GM10266 (cell line): ENCODE measurements around the gene CCDC57.

Experiments
- DNase-seq: peaks from one replicate; pipeline ENCODE4 v3.0.0; 2012; ENCODE audit errors: extremely low spot score
- CTCF ChIP-seq: IDR thresholded peaks from 2 replicates; pipeline ENCODE4 v1.5.1; 2012; ENCODE audit warnings: mild to moderate bottlenecking, low read depth; ENCODE audit not compliant: control insufficient read depth, insufficient read depth; ENCODE audit errors: missing control alignments

CCDC57 gene

GRCh38 chr17:82100502-82101298 is 111.9 kb downstream of the CCDC57 start:
- DNase-seq: no peak
- TF ChIP-seq CTCF: no peak

GRCh38 chr17:82098939-82099763 is 113.5 kb downstream of the CCDC57 start:
- TF ChIP-seq CTCF: no peak

GRCh38 chr17:82098169-82098938 is 114.3 kb downstream of the CCDC57 start, which contains the start of gene FASN:
Gene FASN, minus strand, starts transcription at chr17:82098236. Its CDS starts 1,791 bp downstream, at chr17:82096445.
- peak; percentile 69 for TF ChIP-seq CTCF
- DNase-seq: peak; percentile 100

More at GRCh38 chr17:82098939-82099763, 113.5 kb downstream of the CCDC57 start:
- no peak for DNase-seq

GRCh38 chr17:82097919-82098168 is 114.8 kb downstream of the CCDC57 start:
- no peak for TF ChIP-seq CTCF
- peak; percentile 75 for DNase-seq

- peak; percentile 75 for DNase-seq
- TF ChIP-seq CTCF: peak; percentile 2
These were observed 115.3 kb downstream of the CCDC57 start for GRCh38 chr17:82097184-82097918.

- TF ChIP-seq CTCF: no peak
- no peak for DNase-seq
These were observed 115.9 kb downstream of the CCDC57 start for GRCh38 chr17:82096709-82097183.
